Testis (tissue), 2 donors: ENCODE results near the gene SERPINI2.

Source experiments
- POLR2A ChIP-seq: fragments of 450-650 bp; IDR thresholded peaks from one replicate; pipeline ENCODE4 v1.6.1; 2017; ENCODE audit warnings: antibody characterized with exemption, mild to moderate bottlenecking, moderate library complexity
- TF ChIP-seq, protein P1 (sequence below), 3 experiments: fragments of 450-650 bp in 2 of 3; fragments of 200-600 bp in 1 of 3; sonication (generic) in 1 of 3; IDR thresholded peaks; one replicate each; pipeline ENCODE4 v1.5.1; 2016 to 2019; ENCODE audit warnings: antibody characterized with exemption in 3 of 3, mild to moderate bottlenecking in 2 of 3, moderate library complexity in 1 of 3

GRCh38 chr3:167487556-167487955, 13.7 kb upstream of the SERPINI2 start:
- TF ChIP-seq POLR2A = no peak
- TF ChIP-seq, protein P1, sequence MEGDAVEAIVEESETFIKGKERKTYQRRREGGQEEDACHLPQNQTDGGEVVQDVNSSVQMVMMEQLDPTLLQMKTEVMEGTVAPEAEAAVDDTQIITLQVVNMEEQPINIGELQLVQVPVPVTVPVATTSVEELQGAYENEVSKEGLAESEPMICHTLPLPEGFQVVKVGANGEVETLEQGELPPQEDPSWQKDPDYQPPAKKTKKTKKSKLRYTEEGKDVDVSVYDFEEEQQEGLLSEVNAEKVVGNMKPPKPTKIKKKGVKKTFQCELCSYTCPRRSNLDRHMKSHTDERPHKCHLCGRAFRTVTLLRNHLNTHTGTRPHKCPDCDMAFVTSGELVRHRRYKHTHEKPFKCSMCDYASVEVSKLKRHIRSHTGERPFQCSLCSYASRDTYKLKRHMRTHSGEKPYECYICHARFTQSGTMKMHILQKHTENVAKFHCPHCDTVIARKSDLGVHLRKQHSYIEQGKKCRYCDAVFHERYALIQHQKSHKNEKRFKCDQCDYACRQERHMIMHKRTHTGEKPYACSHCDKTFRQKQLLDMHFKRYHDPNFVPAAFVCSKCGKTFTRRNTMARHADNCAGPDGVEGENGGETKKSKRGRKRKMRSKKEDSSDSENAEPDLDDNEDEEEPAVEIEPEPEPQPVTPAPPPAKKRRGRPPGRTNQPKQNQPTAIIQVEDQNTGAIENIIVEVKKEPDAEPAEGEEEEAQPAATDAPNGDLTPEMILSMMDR (IDR thresholded peaks at IDR 0.05) = no peak
